ENCODE measurements around the gene CD82. TPM values are rescaled to one million over a fixed set of nuclear protein-coding genes. Genes with fewer than 3 reads are reported as not detected.
A peak's percentile ranks its signal among the peaks of the same experiment; 100 is the strongest.

Gene CD82
- total RNA-seq, 1 donor from 2014 or later = 60.6 TPM

DNA sequence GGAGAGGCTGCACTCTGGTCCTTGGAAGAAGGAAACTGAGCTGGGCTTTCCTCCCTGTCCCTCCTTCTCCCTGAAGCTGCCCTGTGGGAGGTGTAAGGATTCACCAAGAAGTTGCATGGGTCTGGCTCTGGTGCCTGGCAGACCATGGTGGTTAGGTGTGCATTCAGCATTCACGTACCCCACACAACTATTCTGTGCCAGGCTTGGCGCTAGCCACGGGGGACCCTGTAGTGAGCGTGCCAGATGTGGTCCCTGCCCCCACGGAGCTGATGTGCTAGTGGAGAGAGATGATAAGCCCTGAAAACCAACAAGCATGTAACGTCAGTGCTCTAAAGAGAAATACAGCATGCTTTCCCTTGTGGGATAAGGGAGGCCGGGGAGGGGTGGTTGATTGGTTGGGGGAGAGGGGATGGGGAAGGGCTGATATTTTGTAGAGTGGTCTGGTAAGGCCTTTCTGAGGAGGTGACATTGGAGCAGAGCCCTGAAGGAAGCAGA lies 48.9 kb downstream of the CD82 start:
- DNase-seq (ENCODE audit: low spot score) (no peak), ATAC-seq (no peak)

DNA sequence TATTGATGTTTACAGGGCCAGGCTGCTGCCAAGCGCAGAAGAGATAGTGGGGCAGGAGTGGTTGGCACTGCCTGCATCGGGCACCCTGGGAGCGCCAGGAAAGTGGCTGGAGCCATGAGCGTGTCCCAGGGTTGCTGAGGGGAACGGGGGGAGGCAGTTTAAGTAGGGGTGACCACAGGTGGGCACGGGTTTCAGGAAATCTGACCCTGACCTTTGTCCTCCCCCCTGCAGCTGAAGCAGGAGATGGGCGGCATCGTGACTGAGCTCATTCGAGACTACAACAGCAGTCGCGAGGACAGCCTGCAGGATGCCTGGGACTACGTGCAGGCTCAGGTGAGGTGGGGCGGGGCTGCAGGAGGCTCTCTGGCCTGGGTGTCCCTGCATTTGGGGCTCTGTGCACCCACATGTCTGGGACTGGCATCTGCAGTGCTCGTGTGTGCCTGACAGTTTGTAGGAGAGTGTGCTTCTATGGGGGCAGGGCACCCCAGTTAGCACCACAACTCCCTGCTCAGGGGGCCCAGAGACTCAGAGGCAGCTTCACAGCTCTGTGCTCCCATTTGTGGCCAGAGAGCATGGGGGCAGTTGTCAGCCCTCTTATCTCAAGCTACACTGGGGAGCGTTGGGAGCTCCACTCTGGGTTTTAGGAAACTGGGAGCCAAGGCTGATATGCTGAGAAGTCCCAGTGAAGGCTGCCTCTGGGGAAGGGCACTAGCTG lies 49.7 kb downstream of the CD82 start:
- ATAC-seq (peak; percentile 71), DNase-seq (ENCODE audit: low spot score) (no peak)

DNA sequence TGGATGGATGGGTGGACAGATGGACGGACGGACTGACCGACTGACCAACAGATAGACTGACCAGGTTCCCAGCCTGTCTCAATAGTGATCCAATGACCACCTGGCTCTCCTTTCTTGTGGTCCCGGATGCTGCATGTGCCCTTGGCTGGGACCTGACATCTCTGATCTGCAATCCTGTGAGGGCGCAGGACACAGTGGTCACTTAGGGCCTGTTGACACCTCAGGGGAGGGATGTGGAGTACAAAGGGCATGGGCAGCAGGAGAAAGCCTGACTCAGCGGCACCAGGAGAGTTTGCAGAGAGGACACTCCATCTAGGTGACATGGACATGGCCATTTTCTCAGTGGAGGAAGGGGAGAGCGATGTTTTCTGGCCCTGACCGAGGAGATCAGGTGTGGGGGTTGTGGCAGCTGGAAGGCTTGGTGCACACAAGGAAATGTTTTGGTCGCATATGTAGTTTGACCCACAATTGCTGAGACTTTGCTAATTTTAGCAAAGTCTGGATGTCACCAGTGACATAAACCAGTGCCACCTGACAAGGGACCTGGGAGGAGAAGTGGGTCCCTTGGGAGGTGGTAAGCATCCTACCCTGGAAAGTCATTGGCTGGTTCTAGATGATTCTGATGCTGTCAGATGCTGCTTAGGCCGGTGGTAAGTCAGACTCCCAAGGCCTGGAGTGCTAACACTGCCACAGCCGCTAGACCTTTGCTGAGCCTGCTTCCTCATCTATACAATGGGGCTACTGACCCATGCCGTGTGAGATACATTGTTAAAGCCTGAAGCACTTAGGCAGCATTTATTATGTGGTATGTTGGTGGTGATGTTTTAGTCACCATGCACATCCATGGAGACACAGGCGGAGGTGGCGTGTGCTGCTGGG lies 50.7 kb downstream of the CD82 start:
- ATAC-seq = peak; percentile 50
- no peak for DNase-seq (ENCODE audit: low spot score)

DNA sequence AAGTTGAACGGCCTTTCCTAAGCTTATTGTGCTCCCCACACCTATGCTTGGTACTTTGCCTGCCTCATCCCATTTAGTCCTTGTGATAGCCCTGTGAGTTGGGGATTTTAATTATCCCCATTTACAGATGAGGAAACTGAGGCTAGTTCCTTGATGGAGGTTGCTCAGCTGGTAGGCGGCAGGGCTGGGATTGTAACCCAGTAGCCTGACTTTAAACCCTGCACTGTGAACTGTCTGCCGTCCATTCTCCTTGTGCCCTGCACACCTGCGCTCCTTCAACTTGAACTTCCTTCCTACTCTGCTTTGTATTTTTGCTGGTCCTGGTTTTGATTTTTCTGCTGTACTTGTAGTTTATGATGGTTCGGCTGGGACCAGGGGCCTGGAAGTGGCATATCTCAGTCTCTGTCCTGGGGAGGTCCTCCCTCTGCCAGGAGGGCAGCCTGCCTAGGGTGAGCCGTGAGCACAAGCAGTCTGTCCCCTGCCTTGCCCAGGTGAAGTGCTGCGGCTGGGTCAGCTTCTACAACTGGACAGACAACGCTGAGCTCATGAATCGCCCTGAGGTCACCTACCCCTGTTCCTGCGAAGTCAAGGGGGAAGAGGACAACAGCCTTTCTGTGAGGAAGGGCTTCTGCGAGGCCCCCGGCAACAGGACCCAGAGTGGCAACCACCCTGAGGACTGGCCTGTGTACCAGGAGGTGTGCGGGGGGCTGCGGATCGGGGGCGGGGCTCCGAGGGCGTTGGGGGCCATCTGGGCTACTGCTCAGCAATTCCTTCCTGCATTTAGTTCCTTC lies 52.4 kb downstream of the CD82 start:
- ATAC-seq (no peak), DNase-seq (ENCODE audit: low spot score) (peak; percentile 34)

DNA sequence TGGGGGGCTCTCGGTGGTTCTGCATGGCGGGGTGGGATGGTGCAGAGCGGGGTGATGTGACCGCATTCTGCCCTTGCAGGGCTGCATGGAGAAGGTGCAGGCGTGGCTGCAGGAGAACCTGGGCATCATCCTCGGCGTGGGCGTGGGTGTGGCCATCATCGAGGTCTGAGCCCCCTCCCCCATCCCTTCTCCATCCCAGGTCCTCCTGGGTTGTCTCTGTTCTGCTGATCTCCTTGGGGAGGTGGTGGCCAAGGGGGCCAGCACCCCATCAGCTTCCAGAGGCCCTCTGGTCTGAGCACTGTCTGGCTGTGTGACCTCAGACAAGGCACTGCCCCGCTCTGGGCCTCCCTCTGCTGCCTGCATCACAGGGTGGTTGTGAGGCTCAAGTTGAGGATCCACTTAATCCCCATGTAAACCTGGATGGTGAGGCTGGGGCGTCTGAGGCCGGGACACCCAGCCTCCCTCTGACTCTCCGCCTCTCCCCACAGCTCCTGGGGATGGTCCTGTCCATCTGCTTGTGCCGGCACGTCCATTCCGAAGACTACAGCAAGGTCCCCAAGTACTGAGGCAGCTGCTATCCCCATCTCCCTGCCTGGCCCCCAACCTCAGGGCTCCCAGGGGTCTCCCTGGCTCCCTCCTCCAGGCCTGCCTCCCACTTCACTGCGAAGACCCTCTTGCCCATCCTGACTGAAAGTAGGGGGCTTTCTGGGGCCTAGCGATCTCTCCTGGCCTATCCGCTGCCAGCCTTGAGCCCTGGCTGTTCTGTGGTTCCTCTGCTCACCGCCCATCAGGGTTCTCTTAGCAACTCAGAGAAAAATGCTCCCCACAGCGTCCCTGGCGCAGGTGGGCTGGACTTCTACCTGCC lies 53.3 kb downstream of the CD82 start:
- DNase-seq (ENCODE audit: low spot score) = peak; percentile 40
- no peak for ATAC-seq

DNA sequence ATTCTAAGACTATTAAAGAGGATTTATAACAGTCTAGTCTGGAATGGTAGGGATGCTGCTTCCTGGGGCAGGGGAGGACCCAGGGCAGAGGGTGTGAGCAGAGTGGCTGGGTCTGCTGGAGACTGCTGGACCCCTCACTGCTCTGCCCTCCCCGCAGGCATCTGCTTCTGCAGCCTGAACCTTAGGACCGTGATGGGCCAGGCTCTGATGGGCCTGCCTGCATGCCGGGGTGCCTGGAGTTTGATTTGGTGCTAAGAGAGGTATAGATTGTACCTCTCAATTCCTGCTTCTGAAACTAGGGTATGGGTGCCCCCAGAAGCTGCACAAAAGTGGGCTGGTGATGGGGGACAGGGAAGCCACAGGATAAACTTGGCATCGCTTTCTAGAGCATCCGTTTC lies 54.9 kb downstream of the CD82 start:
- DNase-seq (ENCODE audit: low spot score) (peak; percentile 38), ATAC-seq (no peak)

DNA sequence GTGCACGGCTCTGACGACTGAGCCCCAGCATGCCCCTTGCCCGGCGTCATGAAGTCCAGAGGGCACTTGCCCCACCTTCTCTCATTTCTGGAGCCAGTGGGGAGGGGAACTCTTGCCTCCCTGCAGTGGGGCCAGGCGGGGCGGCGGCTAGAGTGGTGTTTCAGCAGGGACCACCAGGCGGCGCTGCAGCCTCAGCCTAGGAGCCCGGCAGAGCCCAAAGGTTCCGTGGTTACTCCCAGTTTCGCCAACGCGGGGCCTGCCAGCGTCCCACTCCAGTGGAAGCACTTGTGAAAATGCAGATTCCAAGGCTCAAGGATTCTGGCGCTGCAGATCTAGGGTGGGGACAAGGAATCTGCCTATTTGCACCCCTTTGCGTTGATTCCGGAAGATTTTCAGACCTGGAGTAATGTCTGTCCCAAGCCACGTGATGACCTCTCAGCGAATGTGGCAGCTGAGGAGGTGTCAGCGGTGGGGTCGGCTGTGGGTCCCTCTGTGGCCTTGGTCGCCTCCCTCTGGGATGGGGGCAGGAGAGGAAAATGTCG lies 55.7 kb downstream of the CD82 start:
- ATAC-seq (peak; percentile 91), DNase-seq (ENCODE audit: low spot score) (peak; percentile 85)

DNA sequence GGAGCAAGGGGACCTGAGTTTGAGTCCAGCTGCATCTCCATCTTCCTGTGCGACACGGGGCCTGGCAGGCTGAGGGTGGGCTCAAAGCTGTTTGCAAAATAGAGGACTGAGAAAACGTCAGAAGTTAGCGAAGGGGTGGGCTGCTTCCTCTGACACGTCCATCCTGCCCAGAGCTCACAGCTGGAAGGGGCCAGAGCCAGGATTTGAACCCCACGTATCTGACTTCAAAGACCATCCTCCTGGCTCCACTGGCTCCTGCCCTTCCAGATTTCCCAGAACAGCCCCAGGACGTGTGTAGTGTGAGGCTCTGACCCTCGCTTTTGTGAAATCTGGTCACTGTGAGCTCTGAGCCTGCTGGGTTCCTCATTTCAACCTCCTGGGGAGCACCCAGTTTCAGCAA lies 56.3 kb downstream of the CD82 start:
- peak; percentile 40 for DNase-seq (ENCODE audit: low spot score)
- no peak for ATAC-seq

DNA sequence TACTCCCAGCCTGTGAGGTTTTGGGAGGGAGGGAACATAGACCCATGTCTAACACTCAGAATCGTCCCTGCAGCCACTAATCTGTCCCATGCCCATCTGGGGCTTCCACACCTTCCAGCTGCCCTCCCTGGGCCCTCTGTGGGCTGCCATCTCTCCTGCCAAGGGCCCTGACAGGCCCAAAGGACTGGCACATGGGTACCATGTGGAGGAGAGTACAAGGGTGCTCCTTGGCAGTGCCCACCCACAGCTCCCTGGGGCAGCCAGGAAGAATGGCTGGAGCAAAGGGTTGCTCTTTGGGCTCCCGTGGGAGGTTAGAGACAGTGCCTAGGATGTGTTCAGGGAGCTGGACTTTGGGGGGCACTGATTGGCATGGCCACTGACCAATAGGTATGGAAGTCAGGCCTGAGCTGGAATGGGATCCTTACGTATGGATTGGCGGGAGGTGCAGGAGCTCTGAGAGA lies 56.8 kb downstream of the CD82 start:
- ATAC-seq = no peak

DNA sequence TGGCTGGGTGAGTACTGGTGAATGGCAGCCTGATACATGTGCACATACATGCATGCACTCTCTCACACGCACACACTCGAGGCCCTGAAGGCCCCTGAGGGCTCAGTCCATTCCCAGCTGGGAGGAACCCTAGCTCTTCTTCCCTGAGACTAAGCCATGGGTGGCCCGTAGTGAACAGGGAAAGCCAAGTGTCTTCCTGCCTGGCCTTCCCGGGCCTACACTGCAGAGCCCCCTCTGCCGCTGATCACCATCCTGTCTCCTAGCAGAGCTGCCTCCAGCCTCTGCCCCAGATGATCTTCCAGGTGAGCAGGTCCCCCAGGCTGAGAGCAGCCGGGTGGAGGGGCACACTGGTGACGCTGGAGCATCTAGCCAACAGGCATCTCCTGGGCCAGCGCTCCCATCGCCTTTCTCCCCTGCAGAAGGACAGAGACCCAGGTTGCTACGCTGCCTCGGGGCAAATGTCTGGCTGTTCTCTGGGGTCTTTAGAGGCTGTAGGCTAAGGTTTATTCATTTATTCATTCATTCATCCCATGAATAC lies 57.3 kb downstream of the CD82 start:
- ATAC-seq = no peak
- DNase-seq (ENCODE audit: low spot score) = peak; percentile 34

More for the DNA sequence above, 56.8 kb downstream of the CD82 start:
- DNase-seq (ENCODE audit: low spot score) = peak; percentile 34

DNA sequence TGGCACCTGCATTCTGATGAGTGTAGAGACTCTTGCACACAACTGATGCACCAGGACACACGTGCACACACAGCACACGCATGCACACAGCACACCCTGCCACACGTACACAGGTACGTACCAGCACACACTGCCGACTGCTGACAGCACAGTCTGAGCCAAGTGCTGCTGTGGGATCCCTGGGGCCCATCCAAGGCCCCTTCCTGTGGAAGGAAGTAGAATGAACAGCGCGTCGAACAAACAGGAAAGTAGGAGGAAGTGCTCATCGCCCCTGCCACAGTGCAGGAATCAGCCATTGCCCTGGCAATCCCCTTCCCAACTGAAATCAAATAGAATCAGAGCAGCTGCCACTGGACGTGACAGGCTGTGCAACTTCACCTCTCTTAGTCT lies 57.9 kb downstream of the CD82 start:
- no peak for DNase-seq (ENCODE audit: low spot score)
- peak; percentile 2 for ATAC-seq

DNA sequence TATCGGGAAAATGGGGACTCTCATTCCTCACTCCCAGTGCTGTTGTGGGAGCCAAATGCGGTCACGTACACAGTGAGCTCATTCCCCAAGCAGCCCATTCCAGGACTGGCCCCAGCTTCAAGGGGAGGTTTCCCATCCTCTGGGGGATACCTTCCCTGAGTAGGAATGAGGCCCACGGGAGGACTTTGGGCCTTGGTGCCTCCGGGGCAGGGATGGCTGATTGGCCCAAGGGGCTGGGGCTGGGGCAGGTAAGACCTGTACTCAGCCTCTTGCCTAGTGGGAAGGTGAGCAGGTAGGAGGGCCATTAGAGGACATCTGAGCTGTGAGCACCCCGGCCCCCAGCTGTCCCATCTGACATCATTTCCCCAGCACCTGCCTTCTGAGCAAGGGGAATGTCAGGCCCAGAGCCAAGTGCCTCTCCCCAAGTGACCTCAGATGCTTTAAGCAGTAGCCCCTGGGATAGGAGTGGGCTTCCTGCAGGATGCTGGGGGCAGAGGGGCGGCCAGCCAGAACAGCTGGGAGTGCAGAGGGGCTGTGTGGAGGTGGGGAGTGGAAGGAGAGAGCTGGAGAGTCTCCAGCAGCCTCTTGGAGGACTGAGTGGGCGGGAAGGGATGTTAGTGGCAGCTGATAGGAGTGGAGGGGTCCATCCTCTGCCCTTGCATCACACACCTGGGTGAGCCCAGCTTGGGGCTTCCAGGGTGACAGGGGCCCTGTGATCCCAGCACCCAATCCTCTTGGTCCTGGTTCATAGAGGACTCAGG lies 58.4 kb downstream of the CD82 start:
- no peak for ATAC-seq
- DNase-seq (ENCODE audit: low spot score) = peak; percentile 44

DNA sequence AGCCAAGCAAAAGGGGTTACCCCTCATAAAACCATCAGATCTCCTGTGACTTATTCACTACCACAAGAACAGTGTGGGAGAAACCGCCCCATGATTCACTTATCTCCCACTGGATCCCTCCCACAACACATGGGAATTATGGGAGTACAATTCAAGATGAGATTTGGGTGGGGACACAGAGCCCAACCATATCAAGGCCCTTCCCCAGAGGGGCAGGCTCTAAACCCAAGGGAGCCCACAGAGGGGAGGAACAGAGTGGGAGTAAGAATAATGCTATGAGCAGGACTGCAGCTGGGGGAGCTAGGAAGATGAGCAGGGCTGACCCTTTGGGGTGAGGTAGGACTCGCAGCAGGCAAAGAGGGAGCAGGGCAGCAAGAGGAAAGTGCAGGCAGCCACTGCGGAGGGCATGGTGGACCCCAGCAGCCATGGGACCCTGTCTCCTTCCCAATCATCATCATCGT lies 59.3 kb downstream of the CD82 start:
- no peak for ATAC-seq
- peak; percentile 29 for DNase-seq (ENCODE audit: low spot score)

DNA sequence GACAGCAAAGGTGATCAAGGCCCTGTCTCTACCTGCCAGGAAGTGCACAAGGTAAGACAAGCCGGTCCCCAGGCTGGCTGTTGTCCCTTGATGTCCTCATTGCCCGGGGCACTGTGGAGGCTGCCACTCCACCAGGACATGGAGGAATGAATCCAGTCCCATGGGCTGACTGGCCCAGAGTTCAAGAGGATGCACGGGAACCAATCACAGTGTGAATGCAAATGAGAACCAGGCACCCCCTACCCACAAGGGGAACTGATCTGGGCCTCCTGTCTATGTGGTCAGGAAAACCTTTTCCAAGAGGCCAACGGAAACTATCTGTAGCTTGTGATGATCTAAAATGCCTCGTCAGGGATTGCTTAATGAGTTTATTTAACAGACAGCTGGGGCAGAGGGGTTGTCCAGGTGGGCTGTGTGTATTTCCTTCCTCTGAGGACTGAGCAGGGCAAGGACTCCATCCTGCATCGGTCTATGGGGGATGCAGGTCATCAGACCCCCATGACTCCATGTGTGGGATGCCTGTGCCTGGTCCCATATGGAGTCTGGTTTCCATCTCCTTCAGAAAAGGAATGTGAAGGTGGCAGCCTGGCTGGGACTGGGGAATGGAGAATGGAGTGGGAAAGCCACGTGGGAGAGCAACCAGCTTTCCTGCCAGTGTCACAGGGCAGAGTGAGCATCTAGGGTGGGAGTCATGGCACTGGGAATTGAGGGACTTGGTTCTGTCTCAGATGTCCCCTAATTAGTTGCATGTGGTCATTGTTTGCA lies 60.5 kb downstream of the CD82 start:
- DNase-seq (ENCODE audit: low spot score) (peak; percentile 33), ATAC-seq (no peak)

DNA sequence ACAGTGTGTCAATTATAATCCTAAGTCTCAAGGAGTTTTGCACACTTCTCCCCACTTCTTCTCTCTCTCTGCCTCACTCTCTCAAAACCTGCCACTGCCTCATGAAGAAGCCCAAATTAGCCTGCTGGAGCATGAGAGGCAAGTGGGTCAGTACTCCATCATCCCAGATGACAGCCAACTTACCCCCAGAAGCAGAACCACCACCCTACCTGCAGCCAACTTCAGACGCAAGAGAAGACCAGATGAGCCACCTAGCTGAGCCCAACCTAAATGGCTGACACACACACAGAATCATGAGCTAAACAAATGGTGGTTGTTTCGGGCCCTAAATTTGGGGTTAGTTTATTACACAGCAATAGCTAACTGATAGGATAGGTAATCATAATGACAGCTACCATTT lies 61.2 kb downstream of the CD82 start:
- no peak for DNase-seq (ENCODE audit: low spot score)
- no peak for ATAC-seq

DNA sequence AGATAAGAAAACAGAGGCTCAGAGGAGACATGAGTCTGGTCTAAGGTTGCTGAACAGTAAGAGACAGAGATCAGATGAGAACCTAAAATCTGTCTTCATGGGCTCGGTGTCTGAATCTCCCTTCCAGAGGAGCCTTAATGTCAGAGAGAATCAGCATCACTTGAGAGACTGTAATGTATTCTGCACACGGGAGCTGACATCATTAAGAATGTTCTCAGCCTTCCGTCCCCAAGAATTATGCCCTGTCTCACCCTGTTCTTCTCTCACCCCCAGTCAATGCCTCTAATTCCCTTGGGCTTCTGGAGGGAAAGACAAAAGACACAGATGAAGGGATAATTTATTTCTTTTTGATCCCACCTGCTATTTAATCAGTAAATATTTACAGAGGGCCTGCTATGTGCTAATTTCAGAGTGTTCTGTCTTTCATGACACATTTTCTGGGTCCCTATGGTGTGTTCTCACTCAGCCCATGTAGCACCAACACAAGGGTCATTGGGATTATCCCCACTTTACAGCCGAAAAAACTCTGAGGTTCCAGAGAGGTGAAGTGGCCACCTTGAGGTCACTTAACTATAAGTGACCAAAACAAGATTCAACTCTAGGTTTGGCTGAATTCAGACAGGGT lies 61.8 kb downstream of the CD82 start:
- DNase-seq (ENCODE audit: low spot score) (no peak), ATAC-seq (no peak)

DNA sequence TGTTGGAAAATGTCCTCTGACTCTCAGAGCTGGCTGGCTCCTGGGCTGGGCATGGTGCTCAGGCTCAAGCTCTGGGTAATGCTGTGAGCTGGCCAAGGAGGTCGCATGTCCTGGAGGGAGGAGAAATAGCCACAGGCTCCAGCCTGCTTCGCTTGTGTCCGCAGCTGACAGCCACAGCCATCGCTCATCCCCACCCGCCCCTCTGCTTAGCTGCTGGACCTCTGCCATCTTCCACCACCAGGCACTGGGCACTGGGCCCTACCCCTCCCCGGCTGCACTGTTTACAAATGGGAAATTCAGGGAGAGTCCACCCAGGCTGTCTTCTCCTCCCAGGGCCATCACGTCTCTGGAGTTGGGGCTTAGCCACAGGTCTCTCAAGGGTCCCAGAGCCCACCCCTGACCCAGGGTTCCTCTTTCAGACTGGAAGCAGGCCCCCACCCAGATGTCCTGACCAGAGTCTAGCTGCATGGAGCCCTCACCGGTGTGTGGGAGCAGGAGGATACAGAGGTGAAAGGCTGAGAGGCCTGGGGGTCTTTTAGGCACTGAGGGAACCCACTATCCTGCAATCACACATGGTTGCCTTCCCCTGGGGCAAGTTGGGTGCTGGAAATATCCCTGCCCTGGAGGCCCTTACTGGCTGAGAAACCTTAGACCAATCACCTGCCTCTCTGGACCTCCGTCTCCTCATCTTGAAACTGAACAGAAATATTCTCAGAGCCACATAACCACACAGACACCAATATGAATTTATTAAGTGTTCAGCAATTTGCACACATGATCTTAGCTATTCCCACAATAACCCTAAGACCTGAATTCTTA lies 62.7 kb downstream of the CD82 start:
- ATAC-seq = peak; percentile 70
- DNase-seq (ENCODE audit: low spot score) = peak; percentile 65
